GM21717 (cell line): ENCODE data around the gene FAM78B.

Experiments
- ATAC-seq: cut with Tn5 transposase; IDR thresholded peaks from one replicate; pipeline ENCODE4 v1.9.1; 2021; ENCODE audit warnings: mild to moderate bottlenecking, moderate library complexity; ENCODE audit not compliant: unreplicated experiment

FAM78B gene

GRCh38 chr1:166164995-166165660, 1.7 kb downstream of the FAM78B start:
- no peak for ATAC-seq

- ATAC-seq, result no peak
Measured at GRCh38 chr1:166164646-166164994, 2.2 kb downstream of the FAM78B start.

- no peak for ATAC-seq
Measured at GRCh38 chr1:166159656-166160055, 7.1 kb downstream of the FAM78B start.

- no peak for ATAC-seq
Measured at GRCh38 chr1:166156674-166157073, 10.1 kb downstream of the FAM78B start.

- no peak for ATAC-seq
Measured at GRCh38 chr1:166155108-166155507, 11.7 kb downstream of the FAM78B start.

GRCh38 chr1:166153525-166154314, 13.1 kb downstream of the FAM78B start:
- ATAC-seq, result no peak

GRCh38 chr1:166152978-166153377, 13.8 kb downstream of the FAM78B start:
- ATAC-seq, result no peak

- no peak for ATAC-seq
Measured at GRCh38 chr1:166151804-166152203, 15.0 kb downstream of the FAM78B start.

- ATAC-seq, result no peak
Measured at GRCh38 chr1:166145499-166145898, 21.3 kb downstream of the FAM78B start.

- no peak for ATAC-seq
Measured at GRCh38 chr1:166141969-166142368, 24.8 kb downstream of the FAM78B start.

GRCh38 chr1:166140251-166140650, 26.6 kb downstream of the FAM78B start:
- no peak for ATAC-seq

GRCh38 chr1:166139735-166140134, 27.1 kb downstream of the FAM78B start:
- ATAC-seq, result no peak

GRCh38 chr1:166136699-166137401, 30.0 kb downstream of the FAM78B start:
- no peak for ATAC-seq

- no peak for ATAC-seq
Measured at GRCh38 chr1:166136222-166136621, 30.6 kb downstream of the FAM78B start.

- ATAC-seq, result no peak
Measured at GRCh38 chr1:166133857-166134256, 32.9 kb downstream of the FAM78B start.

- ATAC-seq, result no peak
Measured at GRCh38 chr1:166133276-166133841, 33.4 kb downstream of the FAM78B start.

- no peak for ATAC-seq
Measured at GRCh38 chr1:166132496-166132895, 34.3 kb downstream of the FAM78B start.

- no peak for ATAC-seq
Measured at GRCh38 chr1:166129006-166129405, 37.8 kb downstream of the FAM78B start.

- no peak for ATAC-seq
Measured at GRCh38 chr1:166128195-166128594, 38.6 kb downstream of the FAM78B start.

- no peak for ATAC-seq
Measured at GRCh38 chr1:166127003-166127402, 39.8 kb downstream of the FAM78B start.

- ATAC-seq, result no peak
Measured at GRCh38 chr1:166122873-166123466, 43.8 kb downstream of the FAM78B start.
